A673 (cell line): ENCODE data around the gene GGT1. TPM values are rescaled to one million over a fixed set of nuclear protein-coding genes. Genes with fewer than 3 reads are reported as not detected.

Source experiments
- BruUV-seq: library from RNA; stranded (reverse); fragments of 400-500 nt; replicated peaks from 2 replicates; lab custom pipeline; 2021; lab: Mats Ljungman, UMichigan
- CTCF ChIA-PET: fragments of 300-600 bp; sonication (Branson Sonifier 250); formaldehyde crosslinking; loops from one replicate; lab custom pipeline; 2022; ENCODE audit warnings: antibody characterized with exemption; lab: Charles Lee
- POLR2A ChIA-PET: fragments of 300-600 bp; sonication (Branson Sonifier 250); formaldehyde crosslinking; loops from one replicate; lab custom pipeline; 2022; ENCODE audit warnings: antibody characterized with exemption; ENCODE audit not compliant: low non-redundant PET; lab: Charles Lee
- DNase-seq: peaks from one replicate; pipeline ENCODE4 v3.0.0-alpha.2; 2015; ENCODE audit warnings: low spot score
- H3K27ac ChIP-seq: fragments of 200-600 bp; sonication (generic); 2 replicates; pipeline ENCODE4 v1.5.1; 2016; ENCODE audit warnings: mixed run types, low read depth, mild to moderate bottlenecking, mixed read lengths, antibody characterized with exemption, low read length; ENCODE audit not compliant: poor library complexity, severe bottlenecking
- H3K27me3 ChIP-seq: fragments of 200-600 bp; sonication (generic); replicated peaks from 2 replicates; pipeline ENCODE4 v1.6.1; 2017; ENCODE audit warnings: mixed run types, low read depth, mild to moderate bottlenecking, mixed read lengths, antibody characterized with exemption, low read length; ENCODE audit not compliant: insufficient read depth, poor library complexity
- H3K36me3 ChIP-seq: fragments of 200-600 bp; sonication (generic); 2 replicates; pipeline ENCODE4 v1.6.1; 2016; ENCODE audit warnings: mixed run types, mild to moderate bottlenecking, mixed read lengths, antibody characterized with exemption, low read length; ENCODE audit not compliant: insufficient read depth, poor library complexity, severe bottlenecking
- H3K4me1 ChIP-seq: fragments of 200-600 bp; sonication (generic); 2 replicates; pipeline ENCODE4 v1.6.1; 2017; ENCODE audit warnings: mixed run types, mild to moderate bottlenecking, mixed read lengths, antibody characterized with exemption, low read length; ENCODE audit not compliant: insufficient read depth, poor library complexity, severe bottlenecking
- H3K4me3 ChIP-seq: fragments of 200-600 bp; sonication (generic); 2 replicates; pipeline ENCODE4 v1.5.1; 2016; ENCODE audit warnings: low read depth, mixed run types, mild to moderate bottlenecking, mixed read lengths, low read length; ENCODE audit not compliant: poor library complexity, severe bottlenecking
- H3K9me3 ChIP-seq: fragments of 200-600 bp; sonication (generic); 2 replicates; pipeline ENCODE4 v1.6.1; 2016; ENCODE audit warnings: mixed run types, low read depth, mild to moderate bottlenecking, mixed read lengths, antibody characterized with exemption, low read length; ENCODE audit not compliant: poor library complexity, severe bottlenecking
- EZH2 ChIP-seq: fragments of 200-600 bp; sonication (generic); IDR thresholded peaks from 2 replicates; pipeline ENCODE4 v1.6.1; 2017; ENCODE audit warnings: borderline replicate concordance, low read depth, mild to moderate bottlenecking, mixed read lengths, antibody characterized with exemption, low read length; ENCODE audit not compliant: poor library complexity, severe bottlenecking
- intact Hi-C: fragments of 100-400 bp; cut with micrococcal nuclease; formaldehyde crosslinking; loops from one replicate; pipeline ENCODE4 v1.10.0; 2022; ENCODE audit not compliant: unreplicated experiment
- total RNA-seq: library from RNA; stranded (reverse); gene quantifications from 2 replicates; pipeline ENCODE4 v1.2.3, GENCODE V29; 2021
- TF ChIP-seq, protein P1 (sequence below): fragments of 300-800, 200-600 bp; sonication (generic); conservative IDR thresholded peaks from 2 replicates; pipeline ENCODE4 v1.5.1; 2017; ENCODE audit warnings: low read depth, mild to moderate bottlenecking, antibody characterized with exemption, low read length, moderate library complexity, mixed read lengths

The GGT1 gene
- total RNA-seq, 1 experiment from 2014 or later, result 3.3 TPM

DNA sequence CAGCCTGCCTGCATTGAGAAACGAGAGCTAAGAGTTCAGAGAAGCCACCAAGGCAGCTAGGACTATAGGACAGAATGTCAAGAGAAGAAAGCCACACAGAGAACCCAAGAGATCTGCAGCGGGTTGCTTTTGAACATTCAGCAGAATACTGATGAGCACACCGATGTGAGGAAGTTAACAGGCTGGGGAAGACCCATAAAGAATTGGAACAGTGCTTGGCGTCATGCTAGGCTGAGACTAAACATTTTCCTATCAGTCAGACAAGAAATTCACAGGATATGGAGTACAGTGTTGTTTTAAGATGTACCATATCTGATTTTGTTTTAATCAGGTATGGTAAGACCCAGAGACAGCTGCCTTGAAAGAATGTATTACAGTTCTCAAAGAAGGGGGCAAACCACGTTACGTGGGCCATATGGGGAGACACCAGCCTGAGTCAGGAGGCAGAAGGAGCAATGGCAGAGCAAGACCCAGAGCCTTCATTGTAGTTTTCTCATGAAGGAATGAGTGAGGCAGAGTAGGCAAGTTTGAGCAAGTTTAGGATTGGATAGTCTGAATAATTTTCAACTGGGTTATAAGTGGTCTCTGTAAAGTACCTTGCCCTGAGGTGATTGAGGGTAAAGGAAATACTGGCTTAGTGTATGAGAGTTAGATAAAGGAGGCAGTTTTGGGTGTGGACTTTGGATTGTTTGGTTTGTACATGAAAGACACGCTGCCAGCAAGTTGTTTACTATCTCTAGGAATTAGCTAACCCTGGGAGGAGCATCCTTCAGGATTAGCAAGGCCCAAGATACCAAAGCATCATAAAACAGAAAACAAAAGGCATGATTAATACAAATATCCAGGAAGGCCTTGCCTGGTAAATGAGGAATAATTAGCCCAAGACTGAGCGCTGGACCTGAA, 24.4 kb upstream of the GGT1 start:
- Histone ChIP-seq H3K27ac (peak overlapping the region; percentile 38), H3K36me3 (peaks cover 16% of the 10 kb centered on the region), H3K9me3 (no peaks in the 10 kb centered on the region), H3K4me3 (no peak overlapping the region), H3K4me1 (peaks cover 15% of the 10 kb centered on the region), H3K27me3 (no peaks in the 10 kb centered on the region)
- intact Hi-C loops, result no loop called here
- ChIA-PET POLR2A (no interaction called here), CTCF (no interaction called here)
- BruUV-seq, result TSS peak; percentile 1
- DNase-seq, result no peak
- TF ChIP-seq, protein P1, sequence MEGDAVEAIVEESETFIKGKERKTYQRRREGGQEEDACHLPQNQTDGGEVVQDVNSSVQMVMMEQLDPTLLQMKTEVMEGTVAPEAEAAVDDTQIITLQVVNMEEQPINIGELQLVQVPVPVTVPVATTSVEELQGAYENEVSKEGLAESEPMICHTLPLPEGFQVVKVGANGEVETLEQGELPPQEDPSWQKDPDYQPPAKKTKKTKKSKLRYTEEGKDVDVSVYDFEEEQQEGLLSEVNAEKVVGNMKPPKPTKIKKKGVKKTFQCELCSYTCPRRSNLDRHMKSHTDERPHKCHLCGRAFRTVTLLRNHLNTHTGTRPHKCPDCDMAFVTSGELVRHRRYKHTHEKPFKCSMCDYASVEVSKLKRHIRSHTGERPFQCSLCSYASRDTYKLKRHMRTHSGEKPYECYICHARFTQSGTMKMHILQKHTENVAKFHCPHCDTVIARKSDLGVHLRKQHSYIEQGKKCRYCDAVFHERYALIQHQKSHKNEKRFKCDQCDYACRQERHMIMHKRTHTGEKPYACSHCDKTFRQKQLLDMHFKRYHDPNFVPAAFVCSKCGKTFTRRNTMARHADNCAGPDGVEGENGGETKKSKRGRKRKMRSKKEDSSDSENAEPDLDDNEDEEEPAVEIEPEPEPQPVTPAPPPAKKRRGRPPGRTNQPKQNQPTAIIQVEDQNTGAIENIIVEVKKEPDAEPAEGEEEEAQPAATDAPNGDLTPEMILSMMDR, result no peak
- no peak for TF ChIP-seq EZH2

DNA sequence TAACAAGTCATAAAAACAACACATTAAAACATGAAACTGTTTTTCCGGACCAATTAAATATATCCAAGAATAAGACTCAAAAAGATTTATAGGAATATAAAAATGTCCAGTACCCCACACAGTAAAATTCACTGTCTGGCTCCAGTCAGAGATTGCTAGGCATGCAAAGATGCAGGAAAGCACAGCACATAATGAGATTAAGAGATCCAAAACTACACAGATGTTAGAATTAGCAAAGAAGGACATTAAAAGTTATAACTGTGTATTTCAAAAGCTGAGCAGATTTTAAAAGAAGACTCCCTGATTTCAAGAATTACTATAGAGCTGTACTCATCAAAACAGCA, 23.8 kb upstream of the GGT1 start:
- CTCF ChIA-PET, result no interaction called here
- peaks cover 9% of the 10 kb centered on the region for H3K36me3 ChIP-seq
- no peak overlapping the region for H3K4me3 ChIP-seq
- peaks cover 21% of the 10 kb centered on the region for H3K4me1 ChIP-seq
- intact Hi-C loops, result no loop called here
- H3K9me3 ChIP-seq, result no peaks in the 10 kb centered on the region
- TF ChIP-seq, protein P1, result no peak
- TF ChIP-seq EZH2, result no peak
- POLR2A ChIA-PET, result no interaction called here
- H3K27me3 ChIP-seq, result no peaks in the 10 kb centered on the region
- BruUV-seq, result no TSS peak
- no peak overlapping the region for H3K27ac ChIP-seq
- DNase-seq, result no peak

DNA sequence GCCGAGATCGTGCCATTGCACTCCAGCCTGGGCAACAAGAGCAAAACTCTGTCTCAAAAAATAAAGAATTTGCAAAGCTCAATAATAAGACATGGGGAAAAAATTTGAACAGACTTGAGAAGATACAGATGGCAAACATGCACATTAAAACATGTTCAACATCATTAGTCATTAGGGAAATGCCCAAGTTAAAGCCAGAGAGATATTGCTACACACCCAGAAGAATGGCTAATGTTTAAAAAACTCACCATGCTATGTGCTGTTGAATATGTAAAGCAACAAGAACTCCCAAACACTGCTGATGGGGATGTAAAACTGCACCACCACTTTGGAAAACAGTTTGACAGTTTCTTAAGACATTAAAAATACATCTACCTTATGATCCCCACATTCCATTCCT, 22.7 kb upstream of the GGT1 start:
- H3K4me1 ChIP-seq, result peaks cover 26% of the 10 kb centered on the region
- CTCF ChIA-PET, result no interaction called here
- TF ChIP-seq, protein P1, result no peak
- TF ChIP-seq EZH2, result no peak
- intact Hi-C loops, result no loop called here
- POLR2A ChIA-PET, result no interaction called here
- no TSS peak for BruUV-seq
- no peaks in the 10 kb centered on the region for H3K27me3 ChIP-seq
- H3K27ac ChIP-seq, result no peak overlapping the region
- no peak overlapping the region for H3K4me3 ChIP-seq
- H3K9me3 ChIP-seq, result no peaks in the 10 kb centered on the region
- DNase-seq, result no peak
- peaks cover 7% of the 10 kb centered on the region for H3K36me3 ChIP-seq
